AG10803 (cell line): ENCODE data around the gene SGCA.

Source experiments
- DNase-seq: peaks from one replicate; pipeline ENCODE4 v3.0.0; 2010; ENCODE audit warnings: low read depth
- H3K4me3 ChIP-seq: 2 replicates; pipeline ENCODE4 v1.5.1; 2011; ENCODE audit warnings: mild to moderate bottlenecking, low read length, control low read depth
- TF ChIP-seq, protein P1 (sequence below): conservative IDR thresholded peaks from 2 replicates; pipeline ENCODE4 v1.5.1; 2011; ENCODE audit warnings: mild to moderate bottlenecking, low read length, control low read depth, inconsistent platforms

Gene SGCA

GRCh38 chr17:50171371-50172071 lies 5.7 kb downstream of the SGCA start:
- no peak for DNase-seq
- TF ChIP-seq, protein P1, sequence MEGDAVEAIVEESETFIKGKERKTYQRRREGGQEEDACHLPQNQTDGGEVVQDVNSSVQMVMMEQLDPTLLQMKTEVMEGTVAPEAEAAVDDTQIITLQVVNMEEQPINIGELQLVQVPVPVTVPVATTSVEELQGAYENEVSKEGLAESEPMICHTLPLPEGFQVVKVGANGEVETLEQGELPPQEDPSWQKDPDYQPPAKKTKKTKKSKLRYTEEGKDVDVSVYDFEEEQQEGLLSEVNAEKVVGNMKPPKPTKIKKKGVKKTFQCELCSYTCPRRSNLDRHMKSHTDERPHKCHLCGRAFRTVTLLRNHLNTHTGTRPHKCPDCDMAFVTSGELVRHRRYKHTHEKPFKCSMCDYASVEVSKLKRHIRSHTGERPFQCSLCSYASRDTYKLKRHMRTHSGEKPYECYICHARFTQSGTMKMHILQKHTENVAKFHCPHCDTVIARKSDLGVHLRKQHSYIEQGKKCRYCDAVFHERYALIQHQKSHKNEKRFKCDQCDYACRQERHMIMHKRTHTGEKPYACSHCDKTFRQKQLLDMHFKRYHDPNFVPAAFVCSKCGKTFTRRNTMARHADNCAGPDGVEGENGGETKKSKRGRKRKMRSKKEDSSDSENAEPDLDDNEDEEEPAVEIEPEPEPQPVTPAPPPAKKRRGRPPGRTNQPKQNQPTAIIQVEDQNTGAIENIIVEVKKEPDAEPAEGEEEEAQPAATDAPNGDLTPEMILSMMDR: no peak
- no peak overlapping the region for H3K4me3 ChIP-seq

GRCh38 chr17:50172130-50172529 lies 6.3 kb downstream of the SGCA start:
- H3K4me3 ChIP-seq: no peak overlapping the region
- DNase-seq: no peak
- TF ChIP-seq, protein P1: no peak

GRCh38 chr17:50172936-50173334 lies 7.1 kb downstream of the SGCA start:
- H3K4me3 ChIP-seq: no peak overlapping the region
- DNase-seq: no peak
- TF ChIP-seq, protein P1: no peak

DNA sequence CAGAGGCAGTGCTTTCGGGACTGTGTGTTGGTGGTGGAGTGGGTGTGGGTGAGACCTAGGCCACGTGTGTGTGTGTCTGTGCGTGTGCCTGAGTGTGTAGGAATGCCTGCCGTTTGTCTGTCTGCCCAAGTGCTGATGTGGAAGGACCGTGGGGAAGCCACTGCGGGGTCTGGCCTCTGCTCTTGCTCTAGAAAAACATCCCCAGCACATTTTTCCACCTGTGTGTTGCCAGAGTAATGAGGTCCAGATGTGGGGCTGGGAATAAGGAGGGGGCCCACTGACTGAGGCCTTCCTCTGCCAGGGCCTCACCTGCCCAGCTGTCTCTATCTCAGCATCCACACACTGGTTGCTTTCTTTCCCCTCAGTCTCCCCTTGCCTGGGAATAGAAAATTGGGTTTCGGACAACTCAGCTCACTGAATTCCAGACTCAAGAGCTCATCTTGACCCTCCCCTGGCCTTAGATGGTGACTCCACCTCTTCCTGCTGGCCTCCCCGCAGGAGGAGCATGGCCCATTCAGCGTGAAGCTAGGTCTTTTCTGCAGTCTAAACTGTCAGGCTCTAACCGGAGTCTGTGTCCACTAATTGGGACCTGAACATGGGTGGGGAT lies 7.6 kb downstream of the SGCA start:
- TF ChIP-seq, protein P1: no peak
- peak; percentile 91 for DNase-seq
- H3K4me3 ChIP-seq: no peak overlapping the region

DNA sequence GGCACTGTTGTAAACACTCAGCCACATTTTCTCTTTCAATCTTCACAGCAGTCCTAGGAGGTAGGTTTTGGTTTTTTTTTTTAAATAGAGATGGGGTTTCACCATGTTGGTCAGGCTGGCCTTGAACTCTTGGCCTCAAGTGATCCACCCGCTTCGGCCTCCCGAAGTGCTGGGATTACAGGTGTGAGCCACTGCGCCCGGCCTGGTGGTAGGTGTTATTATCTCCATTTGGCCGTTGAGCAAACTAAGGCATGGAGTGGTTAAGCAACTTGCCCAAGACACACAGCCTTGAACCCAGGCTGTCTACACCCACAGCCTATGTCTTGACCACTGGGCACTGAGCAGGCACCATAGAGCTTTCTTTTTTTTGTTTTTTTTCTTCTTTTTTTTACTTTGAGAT lies 8.6 kb downstream of the SGCA start:
- TF ChIP-seq, protein P1: no peak
- H3K4me3 ChIP-seq: no peak overlapping the region
- no peak for DNase-seq

DNA sequence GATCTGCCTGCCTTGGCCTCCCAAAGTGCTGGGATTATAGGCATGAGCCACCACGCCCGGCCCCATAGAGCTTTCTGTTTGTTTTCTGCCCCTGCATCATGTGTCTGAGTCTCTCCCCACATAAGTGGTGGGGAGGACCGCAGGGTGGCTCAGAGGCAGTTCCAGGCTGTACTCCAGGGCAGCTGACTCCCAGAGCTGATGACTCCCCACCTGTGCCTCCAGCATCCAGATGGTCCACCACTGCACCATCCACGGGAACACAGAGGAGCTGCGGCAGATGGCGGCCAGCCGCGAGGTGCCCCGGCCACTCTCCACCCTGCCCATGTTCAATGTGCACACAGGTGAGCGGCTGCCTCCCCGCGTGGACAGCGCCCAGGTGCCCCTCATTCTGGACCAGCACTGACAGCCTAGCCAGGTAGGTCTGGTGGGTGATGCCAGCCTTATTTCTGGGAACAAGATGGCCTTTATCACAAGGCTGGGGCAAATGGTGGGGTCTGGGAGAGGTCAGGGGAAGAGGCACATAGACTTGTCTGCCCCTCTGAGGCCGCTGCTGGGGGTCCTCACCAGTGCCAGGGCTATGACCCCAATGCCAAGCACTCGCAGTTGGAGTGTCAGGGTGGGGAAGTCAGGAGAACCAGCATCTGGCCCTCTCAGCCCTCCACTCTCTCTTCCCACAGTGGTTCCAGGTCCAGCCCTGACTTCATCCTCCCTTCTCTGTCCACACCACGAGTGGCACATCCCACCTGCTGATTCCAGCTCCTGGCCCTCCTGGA lies 9.4 kb downstream of the SGCA start:
- TF ChIP-seq, protein P1: no peak
- H3K4me3 ChIP-seq: no peak overlapping the region
- no peak for DNase-seq
